ENCODE results near the gene MGLL.

MGLL gene

GRCh38 chr3:127769284-127770081, 52.8 kb downstream of the MGLL start:
- Histone ChIP-seq H3K36me3 (replicated peaks; ENCODE audit: insufficient read depth, low read length) (no peaks in the 10 kb centered on the region), H3K4me1 (ENCODE audit: low read length) (no peaks in the 10 kb centered on the region)

DNA sequence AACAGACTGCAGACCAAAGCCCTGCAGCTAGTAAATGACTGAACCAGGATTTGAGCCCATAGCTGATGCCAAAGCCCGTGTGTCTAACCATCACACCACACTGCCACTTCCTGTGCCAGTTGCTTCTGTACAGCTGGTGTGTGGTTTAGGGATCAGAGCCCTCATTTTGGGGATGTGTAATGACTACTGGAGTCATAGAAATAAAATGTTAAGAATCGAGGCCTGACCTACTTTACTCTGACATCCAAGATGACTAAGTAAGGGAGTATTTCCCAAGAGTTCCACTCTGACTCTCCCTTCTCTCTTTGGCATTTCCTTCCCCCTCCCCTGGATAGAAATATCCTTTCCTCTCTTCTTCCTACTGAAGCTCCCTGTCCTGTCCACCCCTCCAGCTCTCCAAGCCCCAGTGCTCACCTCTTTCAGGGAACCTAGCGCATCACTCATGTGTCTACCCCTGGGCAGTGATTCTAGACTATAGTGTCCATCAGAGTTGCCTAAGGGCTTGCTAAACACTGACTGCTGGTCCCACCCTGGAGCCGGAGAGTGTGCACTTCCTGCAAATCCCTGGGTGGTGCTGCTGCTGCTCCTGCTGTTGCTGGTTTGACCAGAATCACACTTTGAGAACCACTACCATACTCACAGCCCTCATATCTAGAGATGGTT, 53.8 kb downstream of the MGLL start:
- Histone ChIP-seq H3K4me3 (ENCODE audit: low read length) (no peak overlapping the region), H3K27me3 (replicated peaks; ENCODE audit: insufficient read depth, low read length) (no peaks in the 10 kb centered on the region), H3F3A (ENCODE audit: insufficient read depth, low read length) (no peaks in the 10 kb centered on the region), H3K9me2 (replicated peaks; ENCODE audit: insufficient read depth, low read length) (no peaks in the 10 kb centered on the region), H3K4me1 (ENCODE audit: low read length) (no peaks in the 10 kb centered on the region), H3K79me2 (ENCODE audit: low read length) (no peaks in the 10 kb centered on the region), H3K9ac (ENCODE audit: low read length) (no peak overlapping the region), H3K4me2 (ENCODE audit: low read depth, low read length) (no peak overlapping the region), H3K27ac (ENCODE audit: low read length) (no peak overlapping the region), H3K36me3 (replicated peaks; ENCODE audit: insufficient read depth, low read length) (no peaks in the 10 kb centered on the region), H2AFZ (ENCODE audit: low read length) (no peak overlapping the region), H3K9me3 (replicated peaks; ENCODE audit: insufficient read depth, low read length) (no peaks in the 10 kb centered on the region), H4K20me1 (ENCODE audit: insufficient read depth, low read length) (no peaks in the 10 kb centered on the region)
- DNase-seq: no peak
- no peak for TF ChIP-seq EZH2 (optimal IDR thresholded peaks at IDR 0.05; ENCODE audit: low read depth, low read length)
- no peak for TF ChIP-seq EZH2phosphoT487 (IDR thresholded peaks at IDR 0.05; ENCODE audit: low read length)
- no peak for TF ChIP-seq CTCF (IDR thresholded peaks at IDR 0.05; ENCODE audit: low read length)

More at GRCh38 chr3:127769284-127770081, 52.8 kb downstream of the MGLL start:
- no peaks in the 10 kb centered on the region for H3F3A ChIP-seq (ENCODE audit: insufficient read depth, low read length)
- no peak for TF ChIP-seq EZH2phosphoT487 (IDR thresholded peaks at IDR 0.05; ENCODE audit: low read length)
- no peak for TF ChIP-seq EZH2 (optimal IDR thresholded peaks at IDR 0.05; ENCODE audit: low read depth, low read length)
- TF ChIP-seq CTCF (IDR thresholded peaks at IDR 0.05; ENCODE audit: low read length): no peak
- no peak overlapping the region for H3K4me2 ChIP-seq (ENCODE audit: low read depth, low read length)
- no peak overlapping the region for H3K4me3 ChIP-seq (ENCODE audit: low read length)
- no peak for DNase-seq
- H3K27ac ChIP-seq (ENCODE audit: low read length): no peak overlapping the region
- H3K79me2 ChIP-seq (ENCODE audit: low read length): no peaks in the 10 kb centered on the region
- no peak overlapping the region for H3K9ac ChIP-seq (ENCODE audit: low read length)
- no peaks in the 10 kb centered on the region for H3K9me2 ChIP-seq (replicated peaks; ENCODE audit: insufficient read depth, low read length)
- H3K9me3 ChIP-seq (replicated peaks; ENCODE audit: insufficient read depth, low read length): no peaks in the 10 kb centered on the region
- H4K20me1 ChIP-seq (ENCODE audit: insufficient read depth, low read length): no peaks in the 10 kb centered on the region
- H3K27me3 ChIP-seq (replicated peaks; ENCODE audit: insufficient read depth, low read length): no peaks in the 10 kb centered on the region
- no peak overlapping the region for H2AFZ ChIP-seq (ENCODE audit: low read length)

DNA sequence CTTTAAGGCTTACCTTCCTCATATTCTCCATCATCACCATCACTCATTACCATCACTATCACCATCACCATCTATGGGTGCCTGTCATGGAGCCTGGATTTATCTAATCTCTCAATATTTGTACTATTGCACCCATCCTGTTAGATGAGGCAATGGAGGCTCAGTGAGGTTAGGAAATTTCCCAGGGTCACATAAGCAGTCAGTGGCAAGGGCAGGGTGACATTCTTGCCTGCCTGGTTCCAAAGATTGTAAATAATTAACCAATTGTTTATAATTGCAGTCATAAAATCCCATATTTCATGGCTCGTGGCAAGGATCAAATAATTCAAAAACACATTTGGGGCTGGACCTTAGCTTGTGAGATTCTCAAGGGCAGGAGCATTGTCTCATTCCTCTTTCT, 55.2 kb downstream of the MGLL start:
- Histone ChIP-seq H3K27ac (ENCODE audit: low read length) (no peak overlapping the region), H3K4me3 (ENCODE audit: low read length) (no peak overlapping the region), H3K9me3 (replicated peaks; ENCODE audit: insufficient read depth, low read length) (no peaks in the 10 kb centered on the region), H3K4me1 (ENCODE audit: low read length) (no peaks in the 10 kb centered on the region), H3K4me2 (ENCODE audit: low read depth, low read length) (no peak overlapping the region), H2AFZ (ENCODE audit: low read length) (no peak overlapping the region), H3K27me3 (replicated peaks; ENCODE audit: insufficient read depth, low read length) (no peaks in the 10 kb centered on the region), H3K9ac (ENCODE audit: low read length) (no peak overlapping the region), H3K9me2 (replicated peaks; ENCODE audit: insufficient read depth, low read length) (no peaks in the 10 kb centered on the region), H3K36me3 (replicated peaks; ENCODE audit: insufficient read depth, low read length) (no peaks in the 10 kb centered on the region), H3F3A (ENCODE audit: insufficient read depth, low read length) (no peaks in the 10 kb centered on the region), H3K79me2 (ENCODE audit: low read length) (no peaks in the 10 kb centered on the region), H4K20me1 (ENCODE audit: insufficient read depth, low read length) (no peaks in the 10 kb centered on the region)
- TF ChIP-seq CTCF (IDR thresholded peaks at IDR 0.05; ENCODE audit: low read length): no peak
- no peak for TF ChIP-seq EZH2phosphoT487 (IDR thresholded peaks at IDR 0.05; ENCODE audit: low read length)
- no peak for TF ChIP-seq EZH2 (optimal IDR thresholded peaks at IDR 0.05; ENCODE audit: low read depth, low read length)
- DNase-seq: no peak

Measured in MM.1S (cell line).